HG02610 (cell line): Measurements from ENCODE around the gene CNDP2.
A peak's percentile ranks its signal among the peaks of the same experiment; 100 is the strongest.

Source experiments
- ATAC-seq: cut with Tn5 transposase; IDR thresholded peaks from one replicate; pipeline ENCODE4 v1.9.1; 2021; ENCODE audit warnings: mild to moderate bottlenecking, moderate library complexity; ENCODE audit not compliant: unreplicated experiment

CNDP2 gene

GRCh38 chr18:74468547-74469061 lies 27.6 kb upstream of the CNDP2 start:
- ATAC-seq = no peak

GRCh38 chr18:74472312-74472711 lies 23.9 kb upstream of the CNDP2 start:
- ATAC-seq = no peak

GRCh38 chr18:74473976-74474640 lies 22.1 kb upstream of the CNDP2 start:
- ATAC-seq = no peak

- ATAC-seq = peak; percentile 58
Measured at GRCh38 chr18:74476140-74476539, 20.0 kb upstream of the CNDP2 start.

- no peak for ATAC-seq
Measured at GRCh38 chr18:74477771-74478170, 18.4 kb upstream of the CNDP2 start.

GRCh38 chr18:74478316-74478715 lies 17.8 kb upstream of the CNDP2 start:
- no peak for ATAC-seq

GRCh38 chr18:74478880-74479279 lies 17.3 kb upstream of the CNDP2 start:
- no peak for ATAC-seq

- no peak for ATAC-seq
Measured at GRCh38 chr18:74479486-74480148, 16.5 kb upstream of the CNDP2 start.

- no peak for ATAC-seq
Measured at GRCh38 chr18:74480149-74480651, 16.0 kb upstream of the CNDP2 start.

GRCh38 chr18:74482697-74483096 lies 13.5 kb upstream of the CNDP2 start:
- ATAC-seq = no peak

GRCh38 chr18:74486119-74486849 lies 9.9 kb upstream of the CNDP2 start:
- no peak for ATAC-seq

GRCh38 chr18:74488354-74488753 lies 7.8 kb upstream of the CNDP2 start:
- no peak for ATAC-seq

GRCh38 chr18:74488864-74489263 lies 7.3 kb upstream of the CNDP2 start:
- ATAC-seq = no peak

- ATAC-seq = no peak
Measured at GRCh38 chr18:74489676-74490075, 6.5 kb upstream of the CNDP2 start.

- no peak for ATAC-seq
Measured at GRCh38 chr18:74492259-74492658, 3.9 kb upstream of the CNDP2 start.

- ATAC-seq = no peak
Measured at GRCh38 chr18:74493689-74494088, 2.5 kb upstream of the CNDP2 start.

GRCh38 chr18:74494514-74494913 lies 1.6 kb upstream of the CNDP2 start:
- ATAC-seq = no peak

- ATAC-seq = peak; percentile 15
Measured at GRCh38 chr18:74496508-74497323, 553 bp downstream of the CNDP2 start.

- no peak for ATAC-seq
Measured at GRCh38 chr18:74497324-74497676, 1.1 kb downstream of the CNDP2 start.

GRCh38 chr18:74497778-74498177 lies 1.6 kb downstream of the CNDP2 start:
- ATAC-seq = no peak
